ENCODE results near the gene VWF. TPM values are rescaled to one million over a fixed set of nuclear protein-coding genes. Genes with fewer than 3 reads are reported as not detected.

Gene VWF
- total RNA-seq, 2 experiments from 2014 or later: 0.11 to 0.13 TPM

GRCh38 chr12:5976711-5977110 lies 147.8 kb downstream of the VWF start:
- no peaks in the 10 kb centered on the region for H3K4me1 Mint-ChIP-seq (ENCODE audit: low read depth)
- H3K4me3 Mint-ChIP-seq: no peak overlapping the region
- no peaks in the 10 kb centered on the region for H3K27me3 Mint-ChIP-seq
- H3K27ac Mint-ChIP-seq: no peak overlapping the region
- CTCF ChIA-PET: interaction anchor here (1.8 to 5.7 kb wide), 2 partner anchors 10 to 13 kb away, joined by 4 to 33 read pairs; no protein-coding TSS in a partner anchor
- POLR2A ChIA-PET: interaction anchor here (0.5 kb wide), 1 partner anchor 369 kb away, joined by 3 read pairs; no protein-coding TSS in a partner anchor
- TF ChIP-seq CTCF (IDR thresholded peaks at IDR 0.05): no peak
- ATAC-seq: no peak
- intact Hi-C loops (cut with micrococcal nuclease): no loop called here
- DNase-seq: no peak
- H3K36me3 Mint-ChIP-seq (ENCODE audit: low read depth): no peaks in the 10 kb centered on the region
- H3K9me3 Mint-ChIP-seq: no peaks in the 10 kb centered on the region

GRCh38 chr12:5976196-5976595 lies 148.3 kb downstream of the VWF start:
- TF ChIP-seq CTCF (IDR thresholded peaks at IDR 0.05): no peak
- no peak for ATAC-seq
- Mint-ChIP-seq H3K27ac (no peak overlapping the region), H3K9me3 (no peaks in the 10 kb centered on the region), H3K27me3 (no peaks in the 10 kb centered on the region), H3K36me3 (ENCODE audit: low read depth) (no peaks in the 10 kb centered on the region), H3K4me1 (ENCODE audit: low read depth) (no peaks in the 10 kb centered on the region), H3K4me3 (no peak overlapping the region)
- CTCF ChIA-PET: interaction anchor here (1.8 to 5.7 kb wide), 2 partner anchors 10 to 13 kb away, joined by 4 to 33 read pairs; no protein-coding TSS in a partner anchor
- DNase-seq: no peak
- intact Hi-C loops (cut with micrococcal nuclease): no loop called here
- POLR2A ChIA-PET: no interaction called here

- Mint-ChIP-seq H3K27ac (no peak overlapping the region), H3K9me3 (no peaks in the 10 kb centered on the region), H3K27me3 (no peaks in the 10 kb centered on the region), H3K4me1 (ENCODE audit: low read depth) (no peaks in the 10 kb centered on the region), H3K4me3 (no peak overlapping the region), H3K36me3 (ENCODE audit: low read depth) (no peaks in the 10 kb centered on the region)
- ChIA-PET CTCF (interaction anchor here (1.4 to 2.6 kb wide), 2 partner anchors 9 to 15 kb away, joined by 6 to 10 read pairs; no protein-coding TSS in a partner anchor), POLR2A (no interaction called here)
- ATAC-seq (no peak), DNase-seq (no peak)
- no peak for TF ChIP-seq CTCF (IDR thresholded peaks at IDR 0.05)
- intact Hi-C loops (cut with micrococcal nuclease): no loop called here
Observed at GRCh38 chr12:5973461-5974115, 150.9 kb downstream of the VWF start.

GRCh38 chr12:5972387-5972786 lies 152.1 kb downstream of the VWF start:
- ATAC-seq (no peak), DNase-seq (no peak)
- TF ChIP-seq CTCF (IDR thresholded peaks at IDR 0.05): no peak
- POLR2A ChIA-PET: no interaction called here
- H3K36me3 Mint-ChIP-seq (ENCODE audit: low read depth): no peaks in the 10 kb centered on the region
- no peaks in the 10 kb centered on the region for H3K27me3 Mint-ChIP-seq
- no peaks in the 10 kb centered on the region for H3K9me3 Mint-ChIP-seq
- no peak overlapping the region for H3K4me3 Mint-ChIP-seq
- no peaks in the 10 kb centered on the region for H3K4me1 Mint-ChIP-seq (ENCODE audit: low read depth)
- CTCF ChIA-PET: interaction anchor here (2.6 kb wide), 1 partner anchor 16 kb away, joined by 10 read pairs; no protein-coding TSS in a partner anchor
- no peak overlapping the region for H3K27ac Mint-ChIP-seq
- intact Hi-C loops (cut with micrococcal nuclease): no loop called here

GRCh38 chr12:5971194-5971850 lies 153.1 kb downstream of the VWF start:
- DNase-seq (no peak), ATAC-seq (no peak)
- Mint-ChIP-seq H3K27ac (no peak overlapping the region), H3K4me3 (no peak overlapping the region), H3K9me3 (no peaks in the 10 kb centered on the region), H3K27me3 (no peaks in the 10 kb centered on the region), H3K36me3 (ENCODE audit: low read depth) (no peaks in the 10 kb centered on the region), H3K4me1 (ENCODE audit: low read depth) (no peaks in the 10 kb centered on the region)
- POLR2A ChIA-PET: no interaction called here
- intact Hi-C loops (cut with micrococcal nuclease): no loop called here
- TF ChIP-seq CTCF (IDR thresholded peaks at IDR 0.05): no peak
- CTCF ChIA-PET: no interaction called here
